SK-N-MC (cell line): ENCODE results near the gene ISM2.

Experiments used
- EZH2 ChIP-seq: fragments of 200-600 bp; sonication (generic); IDR thresholded peaks from one replicate; pipeline ENCODE4 v1.6.1; 2017; ENCODE audit warnings: antibody characterized with exemption
- POLR2AphosphoS5 ChIP-seq: IDR thresholded peaks from 2 replicates; pipeline ENCODE4 v1.6.1; 2012; ENCODE audit warnings: mild to moderate bottlenecking, low read depth, low read length, borderline replicate concordance

- TF ChIP-seq EZH2 (no peak), POLR2AphosphoS5 (no peak)
Observed at GRCh38 chr14:77505031-77505430, 6.4 kb upstream of the ISM2 start.
